ENCODE results near the gene THSD7B.
A peak's percentile ranks its signal among the peaks of the same experiment; 100 is the strongest.

The THSD7B gene

GRCh38 chr2:137156221-137156844 is 391.0 kb downstream of the THSD7B start:
- DNase-seq (ENCODE audit: low read depth) = peak; percentile 30

DNA sequence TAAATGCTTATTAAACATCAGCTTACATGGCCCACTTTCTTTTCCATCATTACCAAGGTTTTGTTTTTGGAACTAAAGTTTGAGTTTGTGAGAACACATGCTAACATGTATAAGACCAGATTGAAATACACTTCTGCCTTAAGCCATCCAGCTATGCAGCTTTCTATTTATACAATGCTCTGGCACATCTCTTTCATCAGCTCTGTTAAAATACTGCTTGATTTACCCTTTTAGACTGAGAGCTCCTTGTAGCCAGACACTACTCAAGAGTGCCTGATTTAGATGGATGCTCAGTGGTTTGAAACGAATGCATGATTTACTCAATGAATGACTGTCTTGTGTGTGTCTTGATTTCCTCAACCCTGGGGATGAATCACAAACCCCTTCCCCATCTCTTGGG is 392.5 kb downstream of the THSD7B start:
- DNase-seq (ENCODE audit: low read depth) = no peak

GRCh38 chr2:137161250-137161649 is 395.9 kb downstream of the THSD7B start:
- no peak for DNase-seq (ENCODE audit: low read depth)

- no peak for DNase-seq (ENCODE audit: low read depth)
These were observed 400.6 kb downstream of the THSD7B start for GRCh38 chr2:137165968-137166367.

DNA sequence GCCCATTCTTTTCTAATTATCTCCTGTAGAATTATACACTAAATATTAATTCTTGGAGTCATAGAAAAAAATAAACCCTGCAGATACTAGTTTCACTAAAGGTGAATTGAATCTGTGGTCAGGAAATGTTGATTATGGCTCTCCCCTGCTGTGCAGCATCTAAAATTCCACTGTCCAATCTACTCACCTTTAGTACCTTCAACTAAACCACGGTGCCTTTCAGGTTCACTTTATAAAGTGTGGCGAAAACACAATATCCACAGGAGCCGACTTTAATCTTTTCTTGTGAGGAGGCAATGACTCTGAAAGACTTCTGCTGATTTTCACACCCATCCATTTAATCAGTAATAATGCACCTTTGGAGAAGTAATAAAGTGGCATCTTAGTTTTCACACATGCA is 402.3 kb downstream of the THSD7B start:
- no peak for DNase-seq (ENCODE audit: low read depth)

- DNase-seq (ENCODE audit: low read depth) = peak; percentile 47
These were observed 403.2 kb downstream of the THSD7B start for GRCh38 chr2:137168552-137168951.

- no peak for DNase-seq (ENCODE audit: low read depth)
These were observed 406.8 kb downstream of the THSD7B start for GRCh38 chr2:137172162-137172561.

DNA sequence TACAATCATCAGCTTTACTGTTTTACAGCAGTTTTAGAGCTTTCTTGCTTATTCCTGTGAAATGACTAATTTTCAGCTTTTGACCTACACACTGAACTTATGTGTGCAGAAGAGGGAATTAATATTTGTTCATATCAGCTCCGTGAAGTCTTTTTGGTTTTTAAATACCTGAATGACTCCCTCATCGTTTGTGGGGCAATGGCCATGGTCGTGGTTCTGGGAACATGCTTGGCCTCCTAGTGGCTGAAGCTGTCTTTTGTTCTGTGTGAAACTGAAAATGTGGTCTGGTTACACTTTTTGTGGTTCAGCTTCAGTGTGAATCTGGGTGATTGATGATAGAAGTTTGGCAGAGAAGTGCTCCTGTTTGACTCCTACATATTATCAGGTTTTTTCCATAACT is 408.1 kb downstream of the THSD7B start:
- DNase-seq (ENCODE audit: low read depth) = peak; percentile 46

DNA sequence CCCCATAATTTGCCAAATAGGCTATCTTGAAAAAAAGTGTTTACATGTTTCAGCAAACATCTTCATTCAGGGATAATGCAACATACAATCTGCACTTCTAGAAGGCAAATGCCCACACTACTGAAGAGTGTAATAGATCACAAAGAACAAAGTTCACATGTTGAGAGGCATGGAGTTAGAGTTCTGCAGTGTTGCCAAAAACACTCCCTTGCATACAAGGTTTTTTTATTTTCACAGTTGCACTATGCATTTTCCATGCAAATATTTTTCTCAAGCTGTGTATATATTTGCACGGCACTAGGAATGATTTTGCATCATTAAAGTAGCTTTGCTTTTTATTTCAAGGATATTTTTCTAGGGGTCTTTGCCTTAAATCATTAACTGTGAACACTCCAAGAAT is 409.9 kb downstream of the THSD7B start:
- DNase-seq (ENCODE audit: low read depth) = no peak

GRCh38 chr2:137178951-137179377 is 413.6 kb downstream of the THSD7B start:
- peak; percentile 76 for DNase-seq (ENCODE audit: low read depth)

DNA sequence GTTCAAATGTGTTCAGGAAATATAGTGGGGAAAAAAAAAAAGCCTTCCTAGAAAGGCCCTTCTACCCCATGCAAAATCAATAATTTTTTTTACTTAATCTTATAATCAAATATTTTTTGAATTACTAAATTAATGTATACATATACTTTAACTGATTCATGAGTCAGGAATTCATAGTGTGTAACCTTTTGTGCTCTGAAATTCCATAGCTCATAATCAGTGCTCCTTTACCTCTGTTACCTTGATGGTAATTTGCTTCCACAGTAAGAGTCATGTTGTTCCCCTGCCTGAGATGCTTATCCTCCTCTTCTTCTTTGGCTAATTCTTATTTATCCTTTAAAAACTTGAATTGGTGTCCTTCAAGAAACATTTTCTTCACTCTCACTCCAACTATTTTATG is 414.2 kb downstream of the THSD7B start:
- peak; percentile 55 for DNase-seq (ENCODE audit: low read depth)

- DNase-seq (ENCODE audit: low read depth) = no peak
These were observed 414.7 kb downstream of the THSD7B start for GRCh38 chr2:137180012-137180411.

DNA sequence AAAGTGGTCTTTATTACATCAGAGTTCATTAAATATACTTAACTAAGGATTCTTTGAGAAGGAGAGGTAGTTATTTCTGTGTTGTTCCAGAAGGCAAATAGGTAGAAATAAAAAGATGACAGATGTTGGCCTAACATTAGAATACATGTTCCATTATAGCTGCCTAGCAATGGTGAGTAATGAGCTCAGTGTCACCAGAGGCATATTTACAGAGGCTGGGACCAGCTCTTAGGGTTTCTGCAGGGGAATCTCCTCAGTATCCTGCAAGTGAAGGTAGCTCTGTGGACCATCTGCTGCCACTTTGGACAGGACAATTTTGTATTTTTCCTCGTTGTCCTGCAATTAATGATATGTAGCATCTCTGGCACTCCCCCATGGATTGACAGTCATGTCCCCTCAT is 416.0 kb downstream of the THSD7B start:
- DNase-seq (ENCODE audit: low read depth) = no peak

DNA sequence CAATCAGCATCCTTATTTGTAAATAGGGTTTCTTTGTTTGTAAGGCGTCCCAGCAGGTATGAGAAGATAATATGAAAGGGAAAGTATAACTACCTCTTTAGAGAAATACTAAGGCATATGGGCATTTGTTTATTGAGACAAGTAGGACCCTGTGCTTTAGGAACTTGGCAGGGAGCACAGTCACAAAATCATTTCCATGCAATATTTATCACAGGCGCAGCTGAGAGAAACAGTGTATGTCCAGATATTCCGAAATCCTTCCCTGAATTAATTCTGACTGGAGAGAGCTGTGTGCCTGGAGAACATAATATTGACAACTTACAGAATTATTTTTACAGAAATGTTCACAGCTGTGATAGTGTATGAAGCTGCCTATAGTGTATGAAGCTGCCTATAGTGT is 416.7 kb downstream of the THSD7B start:
- no peak for DNase-seq (ENCODE audit: low read depth)

DNA sequence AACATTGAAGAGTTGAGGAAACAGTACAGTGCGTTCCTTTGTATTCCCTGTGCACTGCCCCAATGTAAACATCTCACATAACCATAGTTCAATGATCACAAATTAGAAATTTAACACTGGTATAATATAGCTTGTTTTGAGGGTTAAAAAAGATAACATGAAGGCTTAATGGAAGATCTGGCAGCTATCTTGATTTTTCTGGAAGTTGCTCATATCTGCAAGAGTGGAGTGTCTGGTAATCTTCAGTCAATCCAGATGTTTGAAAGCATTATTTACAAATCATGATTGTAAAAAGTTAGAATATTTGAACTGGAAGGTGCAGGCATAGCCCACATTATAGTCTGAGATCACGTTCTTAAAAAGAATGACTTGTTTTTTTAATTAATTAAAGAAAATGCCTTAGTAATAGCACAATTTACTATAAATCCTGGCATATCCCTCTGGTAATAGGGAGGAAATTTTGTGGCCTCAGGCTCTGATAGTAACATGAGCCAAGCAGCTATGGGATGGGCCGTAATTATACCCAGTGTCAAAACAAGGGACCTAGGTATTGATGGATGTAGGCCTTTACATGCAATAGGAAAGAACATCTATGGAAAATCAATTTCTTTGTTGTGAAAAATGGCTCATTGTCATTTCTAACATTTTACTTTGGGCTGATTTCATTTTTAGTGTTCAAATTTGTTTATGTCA is 418.0 kb downstream of the THSD7B start:
- no peak for DNase-seq (ENCODE audit: low read depth)

GRCh38 chr2:137185378-137186078 is 420.2 kb downstream of the THSD7B start:
- DNase-seq (ENCODE audit: low read depth) = peak; percentile 53

DNA sequence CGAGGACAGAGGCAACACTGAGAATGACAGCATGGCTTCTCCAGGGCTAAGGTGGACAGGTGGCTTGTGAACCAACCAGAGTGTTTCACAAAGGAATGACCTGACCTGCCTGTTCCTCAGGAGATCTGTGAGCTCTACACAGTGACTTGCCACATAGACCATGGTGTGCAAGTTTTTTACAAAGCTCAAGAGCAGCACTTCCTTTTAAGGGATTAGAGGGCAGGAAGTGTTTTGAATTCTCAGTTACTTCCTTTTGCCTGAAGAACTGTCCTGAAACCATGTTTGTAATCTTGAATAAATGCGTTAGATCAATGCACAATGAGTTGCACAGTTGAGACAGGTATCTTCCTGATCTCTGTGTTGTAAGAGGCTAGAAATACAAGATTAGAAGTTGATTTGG is 421.9 kb downstream of the THSD7B start:
- DNase-seq (ENCODE audit: low read depth) = no peak

DNA sequence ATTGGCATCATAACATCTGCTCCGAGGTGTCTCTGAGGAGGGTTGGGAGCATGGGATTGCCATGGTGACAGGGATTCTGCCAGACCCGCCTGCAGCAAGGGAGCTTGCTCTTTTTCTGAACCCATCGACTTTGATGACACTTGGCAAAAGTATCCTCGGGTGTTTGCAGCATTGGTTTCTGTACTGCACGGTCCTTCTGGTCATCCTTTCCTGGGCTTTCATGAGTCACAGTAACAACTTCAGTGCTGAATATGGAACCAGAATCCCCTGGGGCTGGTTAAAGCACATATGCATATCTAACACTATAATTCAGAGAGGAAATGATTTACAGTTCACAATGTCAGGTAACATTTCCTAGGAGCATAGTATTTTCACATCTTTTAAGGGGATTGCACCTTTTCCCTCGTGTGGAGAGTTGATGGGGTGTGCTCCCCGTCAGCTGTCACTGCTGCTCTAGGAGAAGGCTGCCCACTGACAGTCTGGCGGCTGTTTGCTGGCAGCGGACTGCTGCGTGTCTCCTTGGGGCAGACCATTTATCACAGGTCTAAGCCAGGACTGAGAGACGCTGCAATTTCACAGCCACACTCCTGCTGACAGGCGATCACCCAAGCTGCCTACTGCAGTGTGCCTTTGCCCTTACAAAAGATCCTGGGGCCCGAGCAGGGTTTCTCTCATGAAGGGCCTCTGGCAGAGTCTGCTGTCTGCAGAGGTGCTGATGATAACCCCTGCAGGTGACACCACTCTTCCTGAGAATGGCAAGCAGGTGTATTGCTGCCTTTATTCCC is 425.3 kb downstream of the THSD7B start:
- peak; percentile 44 for DNase-seq (ENCODE audit: low read depth)

GRCh38 chr2:137192366-137193310 is 427.3 kb downstream of the THSD7B start:
- DNase-seq (ENCODE audit: low read depth) = peak; percentile 81

DNA sequence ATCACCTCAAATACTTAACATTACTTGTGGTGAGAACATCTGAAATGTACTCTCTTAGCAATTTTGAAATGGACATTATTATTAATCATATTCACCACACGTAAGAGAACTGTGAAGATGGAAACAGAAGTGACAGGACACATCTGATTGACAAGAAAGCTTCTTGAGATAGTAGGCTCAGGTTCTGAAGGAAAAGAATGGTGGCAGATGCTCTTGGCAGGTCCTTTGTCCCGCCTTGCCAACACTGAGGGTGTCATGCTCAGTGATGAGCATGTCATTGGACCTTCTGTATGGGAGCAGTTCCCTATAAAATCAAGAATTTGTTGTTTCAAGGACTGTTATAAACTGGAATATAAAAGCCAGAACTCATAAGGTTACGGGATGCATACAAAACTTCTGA is 428.1 kb downstream of the THSD7B start:
- DNase-seq (ENCODE audit: low read depth) = no peak

GRCh38 chr2:137194111-137194510 is 428.8 kb downstream of the THSD7B start:
- no peak for DNase-seq (ENCODE audit: low read depth)
